GM10248 (cell line): ENCODE data around the gene SGSH.

Experiments used
- CTCF ChIA-PET: fragments of 300-600 bp; sonication (Branson Sonifier 250); formaldehyde crosslinking; extraction: SDS; loops from one replicate; lab custom pipeline; 2021; ENCODE audit warnings: antibody characterized with exemption; lab: Yijun Ruan, JAX
- POLR2A ChIA-PET: fragments of 350-650 bp; sonication (Branson Sonifier 250); formaldehyde crosslinking; extraction: SDS; loops from one replicate; lab custom pipeline; 2020; ENCODE audit warnings: antibody characterized with exemption; lab: Yijun Ruan, JAX
- DNase-seq: peaks from one replicate; pipeline ENCODE4 v3.0.0; 2012; ENCODE audit errors: extremely low spot score
- CTCF ChIP-seq: IDR thresholded peaks from 2 replicates; pipeline ENCODE4 v1.5.1; 2012; ENCODE audit warnings: mild to moderate bottlenecking, low read depth; ENCODE audit errors: extremely low read depth, missing control alignments, control extremely low read depth

Gene SGSH

GRCh38 chr17:80191865-80192661 is 28.1 kb downstream of the SGSH start:
- DNase-seq = no peak
- TF ChIP-seq CTCF = no peak
- CTCF ChIA-PET = interaction anchor here (1.2 to 1.6 kb wide), 6 partner anchors 8 to 90 kb away, joined by 3 to 5 read pairs (median 4); partner anchors contain the start of gene GAA
- POLR2A ChIA-PET = interaction anchor here (1.4 kb wide), 1 partner anchor 13 kb away, joined by 3 read pairs; no protein-coding TSS in a partner anchor

GRCh38 chr17:80191192-80191591 is 28.9 kb downstream of the SGSH start:
- no peak for TF ChIP-seq CTCF
- POLR2A ChIA-PET = interaction anchor here (1.0 kb wide), 1 partner anchor 9 kb away, joined by 7 read pairs; no protein-coding TSS in a partner anchor
- CTCF ChIA-PET = interaction anchor here (1.2 to 1.6 kb wide), 7 partner anchors 8 to 91 kb away, joined by 3 to 5 read pairs (median 4); partner anchors contain the start of gene GAA
- DNase-seq = no peak

- ChIA-PET CTCF (interaction anchor here (1.2 to 1.6 kb wide), 4 partner anchors 13 to 91 kb away, joined by 3 to 5 read pairs (median 3); no protein-coding TSS in a partner anchor), POLR2A (interaction anchor here (1.0 kb wide), 1 partner anchor 10 kb away, joined by 7 read pairs; no protein-coding TSS in a partner anchor)
- TF ChIP-seq CTCF = no peak
- no peak for DNase-seq
These were observed 29.4 kb downstream of the SGSH start for GRCh38 chr17:80190716-80191115.

- no peak for TF ChIP-seq CTCF
- ChIA-PET POLR2A (no interaction called here), CTCF (interaction anchor here (0.9 to 1.9 kb wide), 3 partner anchors 88 to 171 kb away, joined by 3 to 5 read pairs (median 3); partner anchors contain the start of gene GAA)
- DNase-seq = no peak
These were observed 30.5 kb downstream of the SGSH start for GRCh38 chr17:80189611-80190010.

- no peak for TF ChIP-seq CTCF
- DNase-seq = no peak
- ChIA-PET CTCF (interaction anchor here (3.1 kb wide), 1 partner anchor 9 kb away, joined by 9 read pairs; no protein-coding TSS in a partner anchor), POLR2A (no interaction called here)
These were observed 32.6 kb downstream of the SGSH start for GRCh38 chr17:80187515-80187941.

- POLR2A ChIA-PET = no interaction called here
- CTCF ChIA-PET = interaction anchor here (3.1 kb wide), 1 partner anchor 9 kb away, joined by 9 read pairs; no protein-coding TSS in a partner anchor
- DNase-seq = no peak
- no peak for TF ChIP-seq CTCF
These were observed 33.0 kb downstream of the SGSH start for GRCh38 chr17:80187090-80187489.
